HCT116 (cell line): ENCODE data around the gene CELF4. TPM values are rescaled to one million over a fixed set of nuclear protein-coding genes. Genes with fewer than 3 reads are reported as not detected.

Source experiments
- ATAC-seq: fragments of 200-7000 bp; cut with Tn5 transposase; 2 replicates; pipeline ENCODE4 v1.9.1; 2020; ENCODE audit warnings: mild to moderate bottlenecking, moderate library complexity
- BruUV-seq: library from RNA; stranded (reverse); fragments of 400-500 nt; replicated peaks from 2 replicates; lab custom pipeline; 2021; lab: Mats Ljungman, UMichigan
- CTCF ChIA-PET: fragments of 300-600 bp; sonication (Branson Sonifier 250); formaldehyde crosslinking; loops from one replicate; lab custom pipeline; 2021; ENCODE audit warnings: antibody characterized with exemption; lab: Charles Lee
- POLR2A ChIA-PET: fragments of 300-600, 350-600 bp; sonication (Branson Sonifier 250); formaldehyde crosslinking; loops from one replicate; lab custom pipeline; 2021; ENCODE audit warnings: antibody characterized with exemption; lab: Charles Lee
- RAD21 ChIA-PET, 2 experiments: fragments of 300-600 bp; sonication (Branson Sonifier 250); formaldehyde crosslinking; loops; one replicate each; lab custom pipeline; 2023; ENCODE audit warnings: low total read pairs in 2 of 2; ENCODE audit not compliant: uncharacterized antibody in 2 of 2, unreplicated experiment in 2 of 2, low non-redundant PET in 1 of 2; lab: Charles Lee
- DNase-seq: peaks from one replicate; pipeline ENCODE4 v3.0.0-alpha.2; 2010; ENCODE audit warnings: low read depth, low spot score
- H2AFZ ChIP-seq: fragments of 200-600 bp; shearing (Covaris generic), sonication (generic); 2 replicates; pipeline ENCODE4 v1.6.1; 2017; ENCODE audit warnings: low read depth, mixed run types, mixed read lengths, antibody characterized with exemption, low read length; ENCODE audit not compliant: poor library complexity, severe bottlenecking
- H3K27ac ChIP-seq: 2 replicates; pipeline ENCODE4 v1.5.1; 2012; ENCODE audit warnings: low read depth, low read length
- H3K27me3 ChIP-seq: fragments of 200-600 bp; sonication (generic); 2 replicates; pipeline ENCODE4 v1.6.1; 2016; ENCODE audit warnings: mixed run types, low read length, mixed read lengths; ENCODE audit not compliant: insufficient read depth
- H3K36me3 ChIP-seq, 2 experiments: fragments of 200-500 bp in 1 of 2; fragments of 200-600 bp in 1 of 2; sonication (Bioruptor generic) in 1 of 2; sonication (generic) in 1 of 2; 2 replicates each; pipeline versions ENCODE4 v1.5.1 to v1.6.1; 2014 to 2016; ENCODE audit warnings: low read length in 2 of 2, inconsistent platforms in 1 of 2, mixed read lengths in 1 of 2, mixed run types in 1 of 2; ENCODE audit not compliant: insufficient read depth in 2 of 2, control insufficient read depth in 1 of 2
- H3K4me1 ChIP-seq, 2 experiments: fragments of 200-600 bp in 1 of 2; sonication (generic) in 1 of 2; 2 replicates each; pipeline versions ENCODE4 v1.5.1 to v1.6.1; 2012 to 2017; ENCODE audit warnings: low read length in 2 of 2, inconsistent platforms in 1 of 2, mild to moderate bottlenecking in 1 of 2, mixed read lengths in 1 of 2, mixed run types in 1 of 2, moderate library complexity in 1 of 2; ENCODE audit not compliant: insufficient read depth in 2 of 2, control insufficient read depth in 1 of 2
- H3K4me2 ChIP-seq: fragments of 200-600 bp; sonication (generic); 2 replicates; pipeline ENCODE4 v1.6.1; 2017; ENCODE audit warnings: mixed run types, low read length, mixed read lengths
- H3K4me3 ChIP-seq, 2 experiments: fragments of 200-600 bp in 1 of 2; sonication (generic) in 1 of 2; replicated peaks in 1 of 2; 2 replicates each; pipeline ENCODE4 v1.5.1; 2011 to 2016; ENCODE audit warnings: low read length in 2 of 2, control low read depth in 1 of 2, low read depth in 1 of 2, mild to moderate bottlenecking in 1 of 2, mixed read lengths in 1 of 2, mixed run types in 1 of 2
- H3K79me2 ChIP-seq: fragments of 200-600 bp; sonication (generic); 2 replicates; pipeline ENCODE4 v1.6.1; 2017; ENCODE audit warnings: mild to moderate bottlenecking, mixed run types, low read length, moderate library complexity, mixed read lengths; ENCODE audit not compliant: insufficient read depth
- H3K9ac ChIP-seq: fragments of 200-600 bp; sonication (generic); 2 replicates; pipeline ENCODE4 v1.6.1; 2016; ENCODE audit warnings: low read length, mixed read lengths
- H3K9me2 ChIP-seq: fragments of 200-600 bp; sonication (generic), shearing (Covaris generic); 2 replicates; pipeline ENCODE4 v1.6.1; 2017; ENCODE audit warnings: mixed run types, mild to moderate bottlenecking, moderate library complexity; ENCODE audit not compliant: insufficient read depth
- H3K9me3 ChIP-seq, 2 experiments: fragments of 200-500 bp in 1 of 2; fragments of 200-600 bp in 1 of 2; sonication (Bioruptor generic) in 1 of 2; sonication (generic) in 1 of 2; 2 replicates each; pipeline ENCODE4 v1.6.1; 2014 to 2017; ENCODE audit warnings: low read length in 2 of 2, mixed read lengths in 2 of 2, inconsistent platforms in 1 of 2, low read depth in 1 of 2, mild to moderate bottlenecking in 1 of 2, mixed run types in 1 of 2, moderate library complexity in 1 of 2; ENCODE audit not compliant: control insufficient read depth in 1 of 2, insufficient read depth in 1 of 2
- H4K20me1 ChIP-seq: fragments of 200-600 bp; sonication (generic), shearing (Covaris generic); 2 replicates; pipeline ENCODE4 v1.6.1; 2017; ENCODE audit warnings: mixed run types, mild to moderate bottlenecking, moderate library complexity; ENCODE audit not compliant: insufficient read depth
- CBX3 ChIP-seq: IDR thresholded peaks from 2 replicates; pipeline ENCODE4 v1.6.1; 2012; ENCODE audit warnings: low read depth
- CEBPB ChIP-seq: IDR thresholded peaks from 2 replicates; pipeline ENCODE4 v1.6.1; 2012; ENCODE audit warnings: low read depth
- CTCF ChIP-seq, 3 experiments: fragments of 200-600 bp in 1 of 3; sonication (generic) in 1 of 3; IDR thresholded peaks in 2 of 3; conservative IDR thresholded peaks in 1 of 3; 2 replicates each; pipeline ENCODE4 v1.5.1; 2012 to 2017; ENCODE audit warnings: low read depth in 2 of 3, low read length in 2 of 3, antibody characterized with exemption in 1 of 3, borderline replicate concordance in 1 of 3, control low read depth in 1 of 3, mild to moderate bottlenecking in 1 of 3, mixed read lengths in 1 of 3, mixed run types in 1 of 3, moderate library complexity in 1 of 3; ENCODE audit not compliant: insufficient read depth in 1 of 3
- ELF1 ChIP-seq: IDR thresholded peaks from 2 replicates; pipeline ENCODE4 v1.6.1; 2012; ENCODE audit warnings: low read depth, borderline replicate concordance
- EZH2 ChIP-seq: fragments of 200-600 bp; sonication (generic); IDR thresholded peaks from 2 replicates; pipeline ENCODE4 v1.6.1; 2017; ENCODE audit warnings: antibody characterized with exemption, mixed run types
- FOSL1 ChIP-seq: IDR thresholded peaks from 2 replicates; pipeline ENCODE4 v1.6.1; 2012; ENCODE audit warnings: low read depth
- JUND ChIP-seq: IDR thresholded peaks from 2 replicates; pipeline ENCODE4 v1.6.1; 2012
- MAX ChIP-seq: IDR thresholded peaks from 2 replicates; pipeline ENCODE4 v1.6.1; 2012
- POLR2A ChIP-seq: IDR thresholded peaks from 2 replicates; pipeline ENCODE4 v1.7.0; 2011; ENCODE audit warnings: borderline replicate concordance; ENCODE audit not compliant: insufficient read depth, insufficient read length; ENCODE audit errors: extremely low read depth
- POLR2AphosphoS5 ChIP-seq: IDR thresholded peaks from 2 replicates; pipeline ENCODE4 v1.6.1; 2011; ENCODE audit warnings: mild to moderate bottlenecking, low read depth, low read length, moderate library complexity
- REST ChIP-seq: IDR thresholded peaks from 2 replicates; pipeline ENCODE4 v1.6.1; 2012; ENCODE audit warnings: low read depth
- SP1 ChIP-seq: IDR thresholded peaks from 2 replicates; pipeline ENCODE4 v1.6.1; 2012; ENCODE audit warnings: low read depth
- SRF ChIP-seq: IDR thresholded peaks from 2 replicates; pipeline ENCODE4 v1.6.1; 2012; ENCODE audit warnings: low read depth
- ZBTB33 ChIP-seq: IDR thresholded peaks from 2 replicates; pipeline ENCODE4 v1.6.1; 2011; ENCODE audit warnings: mild to moderate bottlenecking, low read length, moderate library complexity; ENCODE audit not compliant: insufficient replicate concordance; ENCODE audit errors: extremely low read depth
- ZFX ChIP-seq: fragments of 450-650 bp; IDR thresholded peaks from 2 replicates; pipeline ENCODE4 v1.6.1; 2017
- intact Hi-C: fragments of 100-400 bp; cut with micrococcal nuclease; formaldehyde crosslinking; loops from 2 replicates; pipeline ENCODE4 v1.10.0; 2022
- total RNA-seq: library from RNA; stranded (reverse); gene quantifications from one replicate; pipeline ENCODE4 v1.2.1, GENCODE V29; 2021; ENCODE audit not compliant: unreplicated experiment

CELF4 gene
- total RNA-seq, 1 experiment from 2014 or later, result not detected

GRCh38 chr18:37284260-37284659, 281.3 kb downstream of the CELF4 start:
- no peak overlapping the region for H3K27ac ChIP-seq
- intact Hi-C loops, result no loop called here
- no peaks in the 10 kb centered on the region for H3K9me3 ChIP-seq
- no peak for DNase-seq
- no peaks in the 10 kb centered on the region for H3K79me2 ChIP-seq
- H3K27me3 ChIP-seq, result peaks cover 21% of the 10 kb centered on the region; the same call in 1 of the 2 replicates
- no peaks in the 10 kb centered on the region for H4K20me1 ChIP-seq
- no peaks in the 10 kb centered on the region for H3K36me3 ChIP-seq
- POLR2A ChIA-PET, result no interaction called here
- no peak overlapping the region for H2AFZ ChIP-seq
- no peak overlapping the region for H3K9ac ChIP-seq
- CTCF ChIA-PET, result no interaction called here
- H3K4me1 ChIP-seq, result no peaks in the 10 kb centered on the region
- RAD21 ChIA-PET, result no interaction called here
- no peaks in the 10 kb centered on the region for H3K9me2 ChIP-seq
- TF ChIP-seq EZH2 (no peak), SP1 (no peak), ZFX (no peak), REST (no peak), POLR2AphosphoS5 (no peak), CTCF (IDR thresholded peaks at IDR 0.05 in 2 of 3, conservative IDR thresholded peaks at IDR 0.05 in 1 of 3; ENCODE audit: borderline replicate concordance in 1 of 3, insufficient read depth in 1 of 3, low read depth in 2 of 3, low read length in 2 of 3) (no peak), ELF1 (no peak), MAX (no peak), CEBPB (no peak), CBX3 (no peak), JUND (no peak), POLR2A (no peak), FOSL1 (no peak), SRF (no peak), ZBTB33 (no peak)
- ATAC-seq, result no peak
- BruUV-seq, result no TSS peak
- H3K4me3 ChIP-seq, result no peak overlapping the region
- H3K4me2 ChIP-seq, result no peak overlapping the region
